ENCODE measurements around the gene KCNQ1OT1.

KCNQ1OT1 gene

DNA sequence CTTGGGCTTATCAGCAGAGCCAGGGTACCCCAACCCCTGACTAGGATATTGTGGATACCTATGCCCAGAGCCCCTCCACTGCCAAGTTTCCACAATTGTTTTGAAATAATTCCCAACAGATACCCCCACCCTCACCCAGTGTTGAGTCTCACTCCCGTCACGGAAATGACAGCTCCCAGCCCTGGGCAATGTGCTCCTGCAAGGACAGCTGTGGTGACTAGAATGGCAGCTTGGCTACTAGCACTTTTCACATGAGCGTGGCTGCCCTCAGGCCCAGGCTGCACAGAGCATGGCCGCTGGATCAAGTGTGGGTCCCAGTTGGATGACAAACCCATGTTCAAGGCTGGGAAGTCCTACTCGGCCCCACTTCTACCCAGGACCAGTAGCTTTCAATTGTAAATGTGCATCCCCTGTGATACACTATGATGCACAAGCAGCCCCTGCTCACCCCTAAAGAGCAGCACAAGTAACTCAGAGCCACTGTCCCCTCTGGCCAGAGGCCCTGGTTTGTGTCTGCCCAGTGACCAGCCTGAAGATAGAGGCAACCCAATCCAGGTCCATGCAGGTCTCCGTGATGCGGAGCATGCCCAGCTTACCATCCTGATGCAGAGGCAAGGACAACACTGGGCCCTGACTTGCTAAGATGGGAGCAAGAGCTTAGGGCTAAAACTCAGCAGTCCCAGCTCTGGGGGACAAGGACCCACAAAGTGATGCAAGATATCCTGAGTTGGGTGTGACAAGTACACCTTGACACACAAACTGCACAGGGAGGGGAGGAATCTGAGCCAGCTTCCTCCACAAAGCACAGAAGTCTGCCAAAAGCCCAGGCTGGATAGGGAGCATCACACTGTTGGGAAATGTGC, 13.2 kb downstream of the KCNQ1OT1 start:
- no peak for DNase-seq

DNA sequence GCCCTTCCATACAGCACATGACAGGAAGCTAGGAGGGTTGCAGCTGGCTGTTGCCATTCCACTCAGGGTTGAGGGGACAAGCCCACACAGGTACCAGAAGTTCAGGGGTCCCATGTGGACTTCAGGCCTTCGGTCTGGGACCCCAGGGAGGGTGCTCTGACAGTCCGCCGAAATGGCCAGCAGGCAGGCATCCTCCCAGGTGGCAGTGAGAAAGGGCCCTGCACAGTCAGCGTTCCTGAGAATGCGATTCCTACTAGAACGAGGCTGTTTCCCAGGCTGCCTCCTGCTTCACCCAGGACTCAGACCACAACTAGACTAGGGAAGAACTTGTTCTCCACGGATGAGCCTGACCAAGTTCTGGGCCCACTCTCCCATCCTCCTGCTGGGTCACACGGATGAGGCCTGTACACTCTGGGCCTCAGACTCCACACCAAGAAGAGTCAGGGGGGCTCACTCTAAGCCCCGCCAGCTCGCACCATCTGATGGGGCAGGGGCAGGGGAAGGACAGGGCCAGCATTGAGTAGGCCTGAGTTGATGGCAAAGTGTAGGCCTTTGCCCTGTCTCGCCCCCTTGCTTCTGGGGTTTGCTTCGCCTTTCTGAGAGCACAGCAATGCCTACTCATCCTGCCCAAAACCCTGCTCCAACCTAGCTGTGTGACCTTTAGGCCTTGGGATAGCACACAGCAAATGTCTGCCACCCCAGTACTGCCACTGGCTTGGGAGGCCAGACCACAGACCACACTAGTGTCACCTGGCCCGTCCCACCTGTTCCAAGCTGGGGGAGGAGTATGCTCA, 14.0 kb downstream of the KCNQ1OT1 start:
- DNase-seq, result no peak

GRCh38 chr11:2685051-2685450, 14.7 kb downstream of the KCNQ1OT1 start:
- DNase-seq, result no peak

- no peak for DNase-seq
Measured at GRCh38 chr11:2684581-2684980, 15.2 kb downstream of the KCNQ1OT1 start.

DNA sequence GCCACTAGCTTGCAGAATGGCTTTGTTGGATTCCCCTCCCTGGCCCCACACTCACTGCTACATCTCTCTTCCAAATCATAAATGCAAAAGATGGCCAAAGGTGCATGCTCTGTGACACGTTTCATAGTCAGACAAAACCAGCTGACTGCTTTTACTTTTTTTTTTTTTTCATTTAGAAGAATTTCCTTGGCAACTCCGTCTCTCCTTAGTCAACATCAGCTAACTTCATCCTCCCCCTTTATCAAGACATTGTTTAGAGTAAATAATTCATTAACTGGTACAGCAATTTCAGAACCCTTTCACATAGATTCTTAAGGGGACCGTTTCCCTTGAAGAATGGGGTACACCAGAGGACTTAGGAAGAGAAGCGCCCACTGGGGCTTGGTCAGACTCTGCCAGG, 16.0 kb downstream of the KCNQ1OT1 start:
- DNase-seq, result no peak

GRCh38 chr11:2681408-2682145, 18.2 kb downstream of the KCNQ1OT1 start:
- DNase-seq, result no peak

DNA sequence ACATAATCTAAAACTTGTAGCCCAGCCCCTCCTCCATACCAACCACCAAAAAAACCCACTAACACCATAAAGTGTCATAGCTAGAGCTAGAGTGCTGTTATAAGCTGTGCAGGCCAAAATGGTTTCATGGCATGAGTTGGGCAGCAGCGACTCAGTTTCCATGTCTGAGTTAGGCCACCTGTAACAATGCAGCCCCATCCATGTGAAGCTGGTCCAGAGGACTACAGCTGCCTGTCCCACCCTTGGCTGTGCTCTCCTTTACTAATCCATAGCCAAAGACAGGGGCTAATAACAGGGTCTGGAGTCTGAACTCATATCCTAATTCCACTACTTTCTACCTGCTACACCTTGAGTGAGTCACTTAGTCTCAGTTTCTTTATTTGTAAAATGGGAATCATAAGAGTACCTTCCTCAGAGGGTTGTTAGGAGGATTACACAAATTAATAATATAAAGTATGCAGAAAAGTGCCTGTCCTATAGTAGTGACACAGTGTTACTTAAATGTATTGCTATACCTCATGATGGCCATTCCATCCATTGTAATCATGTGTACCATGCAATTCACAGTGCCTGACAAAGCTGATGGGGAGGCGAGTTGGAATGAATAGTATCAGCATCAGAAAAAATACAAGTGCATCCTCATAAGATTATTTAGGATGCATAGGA, 20.6 kb downstream of the KCNQ1OT1 start:
- no peak for DNase-seq

GRCh38 chr11:2678396-2678795, 21.4 kb downstream of the KCNQ1OT1 start:
- no peak for DNase-seq

DNA sequence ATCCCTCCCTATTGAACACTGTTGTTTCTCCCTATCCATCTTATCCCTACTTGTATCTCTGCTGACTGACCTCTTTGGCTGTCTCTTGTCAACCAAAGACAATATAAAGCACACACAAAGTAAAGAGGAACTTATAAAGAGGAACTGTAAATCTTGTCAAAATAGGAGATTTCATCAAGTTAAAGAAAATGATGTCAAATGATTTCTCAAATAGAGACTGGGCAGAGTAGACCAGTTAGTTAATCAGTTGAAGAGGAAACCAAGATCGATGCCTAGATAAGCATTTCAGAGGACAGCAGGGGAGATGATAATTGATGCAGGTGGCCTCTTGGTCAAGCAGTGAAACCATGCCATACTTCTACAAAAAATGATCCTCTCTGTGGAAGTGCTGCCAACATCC, 22.7 kb downstream of the KCNQ1OT1 start:
- no peak for DNase-seq

- DNase-seq, result no peak
Measured at GRCh38 chr11:2675540-2675939, 24.3 kb downstream of the KCNQ1OT1 start.

- DNase-seq, result no peak
Measured at GRCh38 chr11:2674658-2675131, 25.1 kb downstream of the KCNQ1OT1 start.

DNA sequence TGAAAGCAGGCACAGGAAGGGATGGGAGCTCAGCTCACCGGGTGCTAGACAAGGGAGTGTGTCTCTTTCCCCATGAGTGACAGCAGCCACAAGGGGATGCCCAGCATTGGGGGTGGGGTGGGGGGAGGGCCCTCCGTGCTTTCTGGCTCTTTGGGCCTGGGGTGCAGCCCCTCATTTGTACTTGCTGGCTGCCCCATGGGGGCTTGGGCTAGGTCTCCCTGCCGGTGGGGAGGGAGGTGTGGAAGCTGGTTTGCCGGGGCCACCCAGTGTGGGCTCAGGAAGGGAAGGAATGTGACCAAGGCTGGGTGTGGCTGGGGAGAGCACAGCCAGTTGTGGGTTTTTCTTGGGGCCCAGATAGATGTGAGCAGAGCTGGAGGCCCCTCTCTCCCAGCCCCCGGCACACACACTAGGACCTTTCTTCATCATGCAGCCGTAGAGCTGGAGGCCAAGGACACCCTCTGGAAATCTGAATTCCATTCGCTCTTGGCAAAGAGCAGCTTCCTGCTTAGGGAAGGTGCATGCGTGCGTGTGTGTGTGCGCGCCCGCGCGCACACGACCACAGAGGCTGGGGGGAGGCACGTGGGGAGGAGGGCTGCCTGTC, 25.8 kb downstream of the KCNQ1OT1 start:
- DNase-seq, result no peak

- DNase-seq, result no peak
Measured at GRCh38 chr11:2673250-2673610, 26.6 kb downstream of the KCNQ1OT1 start.

DNA sequence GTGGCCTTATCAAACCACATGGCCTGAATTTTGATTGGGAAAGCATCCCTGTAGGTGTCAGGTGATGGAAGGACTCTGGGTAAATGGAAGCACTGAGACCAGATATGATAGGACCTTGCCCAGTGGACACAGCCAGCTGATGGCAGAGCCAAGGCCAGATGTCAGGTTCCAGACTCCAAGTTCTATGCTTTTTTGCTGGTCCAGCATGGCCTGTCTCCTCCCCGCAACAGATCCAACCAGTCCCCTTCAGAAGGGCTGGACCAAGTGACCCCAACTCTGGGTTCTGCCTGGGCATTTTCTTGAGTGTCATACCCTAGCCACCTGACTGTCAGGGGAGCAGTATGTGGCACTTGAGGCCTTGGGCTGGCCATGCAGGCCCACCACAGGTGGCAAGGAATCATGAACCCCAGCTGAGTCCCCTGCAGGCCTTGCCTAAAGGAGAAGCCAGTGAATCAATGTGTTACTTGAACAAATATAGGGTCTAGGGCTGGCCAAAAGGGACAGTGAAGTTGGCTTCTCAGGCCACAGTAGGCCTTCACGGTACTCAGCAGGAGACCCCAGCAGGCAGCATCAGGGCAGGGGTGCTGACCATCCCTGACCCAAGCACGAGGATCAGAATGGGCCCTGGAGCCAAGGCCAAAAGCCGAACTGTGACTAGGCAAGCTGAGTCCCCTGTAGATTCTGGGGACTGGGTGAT, 27.1 kb downstream of the KCNQ1OT1 start:
- DNase-seq, result no peak

GRCh38 chr11:2671748-2672147, 28.0 kb downstream of the KCNQ1OT1 start:
- no peak for DNase-seq

- no peak for DNase-seq
Measured at GRCh38 chr11:2670541-2671100, 29.2 kb downstream of the KCNQ1OT1 start.

GRCh38 chr11:2669634-2670469, 29.9 kb downstream of the KCNQ1OT1 start:
- no peak for DNase-seq

- DNase-seq, result no peak
Measured at GRCh38 chr11:2668876-2669275, 30.9 kb downstream of the KCNQ1OT1 start.

- DNase-seq, result no peak
Measured at GRCh38 chr11:2667940-2668339, 31.9 kb downstream of the KCNQ1OT1 start.

GRCh38 chr11:2666828-2667570, 32.8 kb downstream of the KCNQ1OT1 start:
- DNase-seq, result no peak

Measured in NCI-H1417 treated with DMSO at 0.1 percent for 48 hours (cell line).